GM12878 (cell line): ENCODE data around the gene RASSF4. TPM values are rescaled to one million over a fixed set of nuclear protein-coding genes. Genes with fewer than 3 reads are reported as not detected.

Experiments used
- BHLHE40 ChIP-seq, 2 experiments: fragments of 450-650 bp in 1 of 2; IDR thresholded peaks; 2 replicates each; pipeline ENCODE4 v1.6.1; 2011 to 2017; ENCODE audit warnings: low read depth in 2 of 2, borderline replicate concordance in 1 of 2, improper control_type of control experiment in 1 of 2, low read length in 1 of 2, mild to moderate bottlenecking in 1 of 2
- CBX5 ChIP-seq: sonication (generic); IDR thresholded peaks from 2 replicates; pipeline ENCODE4 v1.6.1; 2016; ENCODE audit warnings: low read depth, moderate library complexity, mild to moderate bottlenecking, inconsistent platforms
- CEBPB ChIP-seq, 2 experiments: fragments of 150-350 bp in 1 of 2; IDR thresholded peaks; 2 replicates each; pipeline ENCODE4 v1.6.1; 2012 to 2014; ENCODE audit warnings: low read depth in 2 of 2, low read length in 2 of 2, borderline replicate concordance in 1 of 2, inconsistent platforms in 1 of 2
- CHD1 ChIP-seq: IDR thresholded peaks from 2 replicates; pipeline ENCODE4 v1.6.1; 2012; ENCODE audit warnings: low read depth, low read length, improper control_type of control experiment
- EZH2 ChIP-seq: IDR thresholded peaks from 2 replicates; pipeline ENCODE4 v1.6.1; 2012; ENCODE audit warnings: low read depth, mild to moderate bottlenecking, control low read depth, inconsistent platforms, low read length, borderline replicate concordance; ENCODE audit not compliant: control insufficient read depth
- FOS ChIP-seq: IDR thresholded peaks from 3 replicates; pipeline ENCODE4 v1.6.1; 2011; ENCODE audit warnings: borderline replicate concordance; ENCODE audit not compliant: insufficient read length; ENCODE audit errors: extremely low read depth
- HDGF ChIP-seq: fragments of 450-650 bp; IDR thresholded peaks from 2 replicates; pipeline ENCODE4 v1.6.1; 2016; ENCODE audit warnings: antibody characterized with exemption
- JUNB ChIP-seq: IDR thresholded peaks from 2 replicates; pipeline ENCODE4 v1.6.1; 2016; ENCODE audit warnings: antibody characterized with exemption, mild to moderate bottlenecking
- MXI1 ChIP-seq: fragments of 150-350 bp; IDR thresholded peaks from 2 replicates; pipeline ENCODE4 v1.6.1; 2011; ENCODE audit warnings: low read depth, mild to moderate bottlenecking, inconsistent platforms, low read length, improper control_type of control experiment
- NBN ChIP-seq: fragments of 450-650 bp; IDR thresholded peaks from 2 replicates; pipeline ENCODE4 v1.6.1; 2016
- NFXL1 ChIP-seq: fragments of 450-650 bp; IDR thresholded peaks from 2 replicates; pipeline ENCODE4 v1.6.1; 2017; ENCODE audit warnings: antibody characterized with exemption, mild to moderate bottlenecking, borderline replicate concordance
- RB1 ChIP-seq: fragments of 450-650 bp; formaldehyde crosslinking; IDR thresholded peaks from 2 replicates; pipeline ENCODE4 v1.6.1; 2017; ENCODE audit warnings: mild to moderate bottlenecking, borderline replicate concordance
- SKIL ChIP-seq: fragments of 450-650 bp; IDR thresholded peaks from 2 replicates; pipeline ENCODE4 v1.6.1; 2017; ENCODE audit warnings: mild to moderate bottlenecking, low read depth, inconsistent platforms; ENCODE audit not compliant: poor library complexity, severe bottlenecking
- SPI1 ChIP-seq: IDR thresholded peaks from 2 replicates; pipeline ENCODE4 v1.6.1; 2011; ENCODE audit warnings: low read depth, mild to moderate bottlenecking, low read length, moderate library complexity, borderline replicate concordance; ENCODE audit not compliant: insufficient read depth
- SRF ChIP-seq, 2 experiments: IDR thresholded peaks; 2 replicates each; pipeline ENCODE4 v1.6.1; 2011; ENCODE audit warnings: low read depth in 2 of 2, low read length in 2 of 2, mild to moderate bottlenecking in 1 of 2, moderate library complexity in 1 of 2
- SUZ12 ChIP-seq: fragments of 200-600 bp; sonication (generic); IDR thresholded peaks from one replicate; pipeline ENCODE4 v1.6.1; 2018; ENCODE audit warnings: antibody characterized with exemption, mild to moderate bottlenecking; ENCODE audit not compliant: unreplicated experiment
- TCF3 ChIP-seq: IDR thresholded peaks from 2 replicates; pipeline ENCODE4 v1.6.1; 2012; ENCODE audit warnings: low read depth, mild to moderate bottlenecking, low read length, borderline replicate concordance; ENCODE audit not compliant: insufficient read depth
- YBX1 ChIP-seq: fragments of 450-650 bp; IDR thresholded peaks from 2 replicates; pipeline ENCODE4 v1.6.1; 2016; ENCODE audit warnings: antibody characterized with exemption
- polyA plus RNA-seq, 11 experiments: library from polyadenylated mRNA; depleted of rRNA in 4 of 11; unstranded in 6 of 11; stranded (reverse) in 5 of 11; fragments of >200 nt; fragmentation: Nextera tagmentation in 4 of 11; fragmentation: Illumina TruSeq in 1 of 11; extraction: Ambion mirVana in 4 of 11; extraction: Trizol in 1 of 11; gene quantifications; 1 replicate in 1 of 11; 2 replicates in 10 of 11; pipeline versions ENCODE4 v1.2.1 to v1.2.3, GENCODE V29; 2011 to 2016; ENCODE audit warnings: inconsistent platforms in 2 of 11, missing spikeins in 2 of 11, low read depth in 1 of 11
- total RNA-seq, 4 experiments: library from RNA; depleted of rRNA in 3 of 4; stranded (reverse); fragments of >200 nt in 3 of 4; fragmentation: Illumina TruSeq in 1 of 4; extraction: Trizol in 1 of 4; gene quantifications; 2 replicates each; pipeline versions ENCODE4 v1.2.1 to v1.2.3, GENCODE V29; 2013 to 2021
- TF ChIP-seq, protein P1 (sequence below): fragments of 450-650 bp; formaldehyde crosslinking; IDR thresholded peaks from 2 replicates; pipeline ENCODE4 v1.5.0; 2022; ENCODE audit warnings: mild to moderate bottlenecking, missing genetic modification characterization
- TF ChIP-seq, protein P2 (sequence below): fragments of 450-650 bp; IDR thresholded peaks from 2 replicates; pipeline ENCODE4 v1.6.1; 2016; ENCODE audit warnings: mild to moderate bottlenecking
- TF ChIP-seq, protein P3 (sequence below): fragments of 450-650 bp; IDR thresholded peaks from 2 replicates; pipeline ENCODE4 v1.6.1; 2016; ENCODE audit warnings: mild to moderate bottlenecking

Gene RASSF4
- total and polyA plus RNA-seq, 10 of the 15 experiments (the other 5 are each of a cell fraction or from before 2014, with no cell fraction given): 3.7 to 71.1 (median 16.8) TPM

DNA sequence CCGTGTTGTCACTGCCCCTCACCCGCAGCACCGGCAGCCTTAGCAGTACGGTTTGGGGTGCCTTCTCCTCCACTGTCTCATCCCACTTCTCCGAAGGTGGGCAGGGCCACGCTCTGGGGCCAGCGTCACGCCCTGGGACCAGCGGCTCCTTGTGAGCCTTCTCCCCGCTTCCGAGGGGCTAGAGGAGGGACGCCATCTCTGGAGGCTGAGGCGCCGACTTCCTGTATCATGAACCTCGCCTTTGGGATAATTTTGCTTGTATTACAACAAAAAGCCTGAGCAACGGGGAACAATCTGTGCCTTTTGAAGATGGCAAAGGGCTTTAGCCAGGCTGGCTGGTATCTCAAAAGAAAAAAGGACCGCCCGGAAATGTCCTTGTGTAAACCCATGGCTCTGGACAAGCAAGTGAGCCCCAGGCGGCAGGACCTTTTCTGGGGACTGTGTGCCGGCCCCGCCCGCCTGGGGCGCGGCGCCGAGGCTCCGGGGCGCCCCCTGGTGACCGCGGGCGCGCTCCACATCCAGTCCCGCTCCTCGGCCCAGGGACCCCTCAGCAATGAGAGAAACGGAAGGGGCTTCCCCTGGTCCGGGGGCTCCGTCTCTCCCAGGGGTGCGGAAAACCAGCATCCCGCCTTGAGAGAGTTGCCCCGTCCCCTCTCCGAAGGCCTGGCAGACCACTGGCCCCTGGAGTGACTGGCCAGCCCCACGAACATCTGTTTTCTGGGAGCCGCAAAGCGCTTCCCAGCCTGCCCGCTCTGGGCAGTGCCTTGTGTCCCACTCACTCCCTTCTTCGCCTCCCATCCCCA lies 15.2 kb downstream of the RASSF4 start (continued):
- TF ChIP-seq, protein P1, sequence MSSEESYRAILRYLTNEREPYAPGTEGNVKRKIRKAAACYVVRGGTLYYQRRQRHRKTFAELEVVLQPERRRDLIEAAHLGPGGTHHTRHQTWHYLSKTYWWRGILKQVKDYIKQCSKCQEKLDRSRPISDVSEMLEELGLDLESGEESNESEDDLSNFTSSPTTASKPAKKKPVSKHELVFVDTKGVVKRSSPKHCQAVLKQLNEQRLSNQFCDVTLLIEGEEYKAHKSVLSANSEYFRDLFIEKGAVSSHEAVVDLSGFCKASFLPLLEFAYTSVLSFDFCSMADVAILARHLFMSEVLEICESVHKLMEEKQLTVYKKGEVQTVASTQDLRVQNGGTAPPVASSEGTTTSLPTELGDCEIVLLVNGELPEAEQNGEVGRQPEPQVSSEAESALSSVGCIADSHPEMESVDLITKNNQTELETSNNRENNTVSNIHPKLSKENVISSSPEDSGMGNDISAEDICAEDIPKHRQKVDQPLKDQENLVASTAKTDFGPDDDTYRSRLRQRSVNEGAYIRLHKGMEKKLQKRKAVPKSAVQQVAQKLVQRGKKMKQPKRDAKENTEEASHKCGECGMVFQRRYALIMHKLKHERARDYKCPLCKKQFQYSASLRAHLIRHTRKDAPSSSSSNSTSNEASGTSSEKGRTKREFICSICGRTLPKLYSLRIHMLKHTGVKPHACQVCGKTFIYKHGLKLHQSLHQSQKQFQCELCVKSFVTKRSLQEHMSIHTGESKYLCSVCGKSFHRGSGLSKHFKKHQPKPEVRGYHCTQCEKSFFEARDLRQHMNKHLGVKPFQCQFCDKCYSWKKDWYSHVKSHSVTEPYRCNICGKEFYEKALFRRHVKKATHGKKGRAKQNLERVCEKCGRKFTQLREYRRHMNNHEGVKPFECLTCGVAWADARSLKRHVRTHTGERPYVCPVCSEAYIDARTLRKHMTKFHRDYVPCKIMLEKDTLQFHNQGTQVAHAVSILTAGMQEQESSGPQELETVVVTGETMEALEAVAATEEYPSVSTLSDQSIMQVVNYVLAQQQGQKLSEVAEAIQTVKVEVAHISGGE: no peak
- TF ChIP-seq SRF (IDR thresholded peaks at IDR 0.05; ENCODE audit: low read depth in 2 of 2, low read length in 2 of 2) (0 out of 4 replicates have a peak, but pooled peaks of 1 of the 2 experiments have one; percentile 58), NFXL1 (no peak), MXI1 (0 out of 2 replicates have a peak, but pooled peaks have one; percentile 17), HDGF (no peak), CEBPB (IDR thresholded peaks at IDR 0.05; ENCODE audit: borderline replicate concordance in 1 of 2, low read depth in 2 of 2, low read length in 2 of 2) (no peak), RB1 (peak; percentile 59; the same call in 1 of the 2 replicates), EZH2 (no peak), JUNB (no peak), CHD1 (no peak), CBX5 (0 out of 2 replicates have a peak, but pooled peaks have one; percentile 70), BHLHE40 (IDR thresholded peaks at IDR 0.05; ENCODE audit: borderline replicate concordance in 1 of 2, low read depth in 2 of 2, low read length in 1 of 2) (peak in 1 of 2 experiments; percentile 42; a peak in 1 of 4 replicates), SKIL (no peak), SPI1 (no peak), FOS (no peak), YBX1 (no peak), SUZ12 (no peak), NBN (no peak), TCF3 (0 out of 2 replicates have a peak, but pooled peaks have one; percentile 24)
- TF ChIP-seq, protein P2, sequence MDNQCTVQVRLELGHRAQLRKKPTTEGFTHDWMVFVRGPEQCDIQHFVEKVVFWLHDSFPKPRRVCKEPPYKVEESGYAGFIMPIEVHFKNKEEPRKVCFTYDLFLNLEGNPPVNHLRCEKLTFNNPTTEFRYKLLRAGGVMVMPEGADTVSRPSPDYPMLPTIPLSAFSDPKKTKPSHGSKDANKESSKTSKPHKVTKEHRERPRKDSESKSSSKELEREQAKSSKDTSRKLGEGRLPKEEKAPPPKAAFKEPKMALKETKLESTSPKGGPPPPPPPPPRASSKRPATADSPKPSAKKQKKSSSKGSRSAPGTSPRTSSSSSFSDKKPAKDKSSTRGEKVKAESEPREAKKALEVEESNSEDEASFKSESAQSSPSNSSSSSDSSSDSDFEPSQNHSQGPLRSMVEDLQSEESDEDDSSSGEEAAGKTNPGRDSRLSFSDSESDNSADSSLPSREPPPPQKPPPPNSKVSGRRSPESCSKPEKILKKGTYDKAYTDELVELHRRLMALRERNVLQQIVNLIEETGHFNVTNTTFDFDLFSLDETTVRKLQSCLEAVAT: no peak
- TF ChIP-seq, protein P3, sequence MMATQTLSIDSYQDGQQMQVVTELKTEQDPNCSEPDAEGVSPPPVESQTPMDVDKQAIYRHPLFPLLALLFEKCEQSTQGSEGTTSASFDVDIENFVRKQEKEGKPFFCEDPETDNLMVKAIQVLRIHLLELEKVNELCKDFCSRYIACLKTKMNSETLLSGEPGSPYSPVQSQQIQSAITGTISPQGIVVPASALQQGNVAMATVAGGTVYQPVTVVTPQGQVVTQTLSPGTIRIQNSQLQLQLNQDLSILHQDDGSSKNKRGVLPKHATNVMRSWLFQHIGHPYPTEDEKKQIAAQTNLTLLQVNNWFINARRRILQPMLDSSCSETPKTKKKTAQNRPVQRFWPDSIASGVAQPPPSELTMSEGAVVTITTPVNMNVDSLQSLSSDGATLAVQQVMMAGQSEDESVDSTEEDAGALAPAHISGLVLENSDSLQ: no peak
